ENCODE results near the gene ASCC3.
A peak's percentile ranks its signal among the peaks of the same experiment; 100 is the strongest.

The ASCC3 gene

GRCh38 chr6:100518588-100518987, 362.5 kb downstream of the ASCC3 start:
- TF ChIP-seq ZFX (IDR thresholded peaks at IDR 0.05; ENCODE audit: borderline replicate concordance) (no peak), CTCF (IDR thresholded peaks at IDR 0.05) (no peak)
- peak overlapping the region; percentile 87 for H3K27ac ChIP-seq

DNA sequence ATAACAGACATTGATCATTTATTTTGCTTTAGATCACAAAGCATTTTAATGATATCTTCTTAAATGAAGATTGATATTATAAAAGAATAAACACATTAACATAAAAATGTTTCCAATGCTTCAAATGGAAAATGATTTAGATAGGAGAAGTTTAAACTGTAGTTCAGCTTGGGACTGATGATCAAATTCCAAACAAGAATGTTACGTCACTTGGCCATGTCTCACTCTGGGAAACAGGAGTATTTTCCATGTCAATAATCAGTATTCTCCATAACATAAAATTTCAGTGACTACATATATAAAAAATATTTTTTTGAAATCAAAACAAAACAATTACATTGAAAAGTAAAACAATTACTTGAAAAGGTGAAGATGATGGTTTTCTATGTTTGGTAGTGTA, 363.5 kb downstream of the ASCC3 start:
- H3K27ac ChIP-seq, result peak overlapping the region; percentile 87

GRCh38 chr6:100517106-100517505, 364.0 kb downstream of the ASCC3 start:
- TF ChIP-seq ZFX (IDR thresholded peaks at IDR 0.05; ENCODE audit: borderline replicate concordance) (no peak), CTCF (IDR thresholded peaks at IDR 0.05) (no peak)
- peak overlapping the region; percentile 87 for H3K27ac ChIP-seq

More for the DNA sequence above, 363.5 kb downstream of the ASCC3 start:
- TF ChIP-seq CTCF (IDR thresholded peaks at IDR 0.05) (no peak), ZFX (IDR thresholded peaks at IDR 0.05; ENCODE audit: borderline replicate concordance) (no peak)

DNA sequence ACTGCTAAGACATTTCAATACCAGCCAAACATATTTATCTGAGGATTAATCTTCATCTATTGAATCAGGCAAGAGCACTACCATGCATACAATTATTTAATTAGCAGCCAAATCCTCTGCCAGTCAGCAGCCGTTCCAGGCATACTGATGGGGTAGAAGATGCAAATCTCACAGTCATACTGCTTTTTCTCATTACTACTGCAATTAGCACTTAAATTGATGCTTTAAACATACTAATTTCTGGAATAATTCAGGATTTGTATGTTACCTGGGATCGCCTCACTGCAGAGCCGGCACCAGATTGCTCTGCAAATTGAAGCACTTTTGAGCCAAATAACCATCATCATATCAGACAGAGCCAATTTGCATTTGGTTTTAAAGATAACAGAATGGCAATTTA, 366.5 kb downstream of the ASCC3 start:
- H3K27ac ChIP-seq, result no peak overlapping the region
- no peak for TF ChIP-seq ZFX (IDR thresholded peaks at IDR 0.05; ENCODE audit: borderline replicate concordance)
- no peak for TF ChIP-seq CTCF (IDR thresholded peaks at IDR 0.05)

GRCh38 chr6:100512203-100512862, 368.8 kb downstream of the ASCC3 start:
- TF ChIP-seq CTCF (IDR thresholded peaks at IDR 0.05) (no peak), ZFX (IDR thresholded peaks at IDR 0.05; ENCODE audit: borderline replicate concordance) (no peak)
- H3K27ac ChIP-seq, result no peak overlapping the region

DNA sequence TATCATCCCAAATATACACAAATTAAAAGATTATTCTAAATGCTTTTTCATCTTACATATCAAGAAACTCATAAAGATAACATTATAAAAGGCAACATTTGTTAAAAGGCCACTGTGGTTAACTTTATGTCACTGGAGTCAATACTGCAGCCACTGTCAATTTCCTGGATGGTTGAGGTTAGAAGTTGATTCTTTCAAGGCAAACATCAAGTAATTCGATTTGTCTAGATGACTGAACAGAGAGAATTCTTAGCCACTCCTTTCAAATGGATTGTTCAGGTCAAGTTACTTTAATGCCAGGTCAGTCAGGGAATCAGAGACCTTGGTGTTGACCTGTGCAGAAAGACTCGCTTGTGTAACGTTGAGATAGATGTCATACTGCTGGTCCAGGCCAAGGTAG, 372.0 kb downstream of the ASCC3 start:
- H3K27ac ChIP-seq, result no peak overlapping the region
- TF ChIP-seq ZFX (IDR thresholded peaks at IDR 0.05; ENCODE audit: borderline replicate concordance) (no peak), CTCF (IDR thresholded peaks at IDR 0.05) (no peak)

GRCh38 chr6:100506651-100507050, 374.5 kb downstream of the ASCC3 start:
- H3K27ac ChIP-seq, result no peak overlapping the region
- TF ChIP-seq CTCF (IDR thresholded peaks at IDR 0.05) (no peak), ZFX (IDR thresholded peaks at IDR 0.05; ENCODE audit: borderline replicate concordance) (no peak)

All from 22Rv1 (cell line).